Neural cell (in vitro differentiated cells): ENCODE results near the gene IL1RAPL2. TPM values are rescaled to one million over a fixed set of nuclear protein-coding genes. Genes with fewer than 3 reads are reported as not detected.

Experiments
- H2AFZ ChIP-seq: fragments of 200-600, 300-800 bp; sonication (generic), shearing (Covaris generic); 2 replicates; pipeline ENCODE4 v1.6.0; 2014; ENCODE audit warnings: low read depth, mild to moderate bottlenecking, antibody characterized with exemption, low read length, moderate library complexity
- H3F3A ChIP-seq: fragments of 200-600 bp; shearing (Covaris generic); 2 replicates; pipeline ENCODE4 v1.6.1; 2016; ENCODE audit warnings: mild to moderate bottlenecking, moderate library complexity, mixed read lengths, antibody characterized with exemption, low read length; ENCODE audit not compliant: insufficient read depth, poor library complexity, severe bottlenecking
- H3K27ac ChIP-seq: fragments of 200-600, 300-800 bp; sonication (generic), shearing (Covaris generic); 2 replicates; pipeline ENCODE4 v1.5.1; 2014; ENCODE audit warnings: mild to moderate bottlenecking, low read length, moderate library complexity
- H3K27me3 ChIP-seq: fragments of 300-800, 200-600 bp; sonication (generic), shearing (Covaris generic); 2 replicates; pipeline ENCODE4 v1.6.0; 2014; ENCODE audit warnings: mild to moderate bottlenecking, low read depth, low read length, moderate library complexity; ENCODE audit not compliant: insufficient read depth
- H3K36me3 ChIP-seq: fragments of 300-800, 200-600 bp; sonication (generic), shearing (Covaris generic); 2 replicates; pipeline ENCODE4 v1.5.1; 2014; ENCODE audit warnings: mild to moderate bottlenecking, antibody characterized with exemption, low read length, moderate library complexity; ENCODE audit not compliant: insufficient read depth
- H3K4me2 ChIP-seq: fragments of 300-800, 200-600 bp; sonication (generic), shearing (Covaris generic); 2 replicates; pipeline ENCODE4 v1.6.0; 2014; ENCODE audit warnings: mild to moderate bottlenecking, low read length
- H3K4me3 ChIP-seq: fragments of 300-800, 200-600 bp; sonication (generic), shearing (Covaris generic); 2 replicates; pipeline ENCODE4 v1.5.1; 2014; ENCODE audit warnings: mild to moderate bottlenecking, low read length, moderate library complexity
- H3K79me2 ChIP-seq: fragments of 200-600 bp; shearing (Covaris generic); replicated peaks from 2 replicates; pipeline ENCODE4 v1.6.0; 2014; ENCODE audit warnings: mild to moderate bottlenecking, low read length, moderate library complexity; ENCODE audit not compliant: insufficient read depth
- H3K9ac ChIP-seq: fragments of 300-800, 200-600 bp; sonication (generic), shearing (Covaris generic); 2 replicates; pipeline ENCODE4 v1.6.1; 2016; ENCODE audit warnings: mild to moderate bottlenecking, low read length, mixed read lengths
- H3K9me2 ChIP-seq: fragments of 200-600 bp; shearing (Covaris generic); 2 replicates; pipeline ENCODE4 v1.6.1; 2016; ENCODE audit warnings: mild to moderate bottlenecking, low read length, mixed read lengths; ENCODE audit not compliant: insufficient read depth
- H3K9me3 ChIP-seq: fragments of 200-600, 300-800 bp; sonication (generic), shearing (Covaris generic); 2 replicates; pipeline ENCODE4 v1.6.1; 2016; ENCODE audit warnings: mild to moderate bottlenecking, mixed run types, low read length, moderate library complexity, mixed read lengths
- H4K20me1 ChIP-seq: fragments of 200-600 bp; shearing (Covaris generic); 2 replicates; pipeline ENCODE4 v1.6.1; 2016; ENCODE audit warnings: mild to moderate bottlenecking, mixed run types; ENCODE audit not compliant: insufficient read depth
- CTCF ChIP-seq: fragments of 450-650 bp; IDR thresholded peaks from 2 replicates; pipeline ENCODE4 v1.5.1; 2014; ENCODE audit warnings: antibody characterized with exemption, mild to moderate bottlenecking, moderate library complexity; ENCODE audit not compliant: poor library complexity, severe bottlenecking
- EP300 ChIP-seq: fragments of 450-650 bp; conservative IDR thresholded peaks from 2 replicates; pipeline ENCODE4 v1.6.1; 2014; ENCODE audit warnings: antibody characterized with exemption, mild to moderate bottlenecking, moderate library complexity; ENCODE audit not compliant: poor library complexity, severe bottlenecking
- EZH2 ChIP-seq: fragments of 200-600, 300-800 bp; shearing (Covaris generic), sonication (generic); IDR thresholded peaks from 2 replicates; pipeline ENCODE4 v1.6.1; 2014; ENCODE audit warnings: antibody characterized with exemption, low read length, borderline replicate concordance, mild to moderate bottlenecking; ENCODE audit not compliant: insufficient read depth, poor library complexity, severe bottlenecking
- MXI1 ChIP-seq: fragments of 450-650 bp; conservative IDR thresholded peaks from 2 replicates; pipeline ENCODE4 v1.6.1; 2014; ENCODE audit warnings: antibody characterized with exemption, mild to moderate bottlenecking; ENCODE audit not compliant: poor library complexity, severe bottlenecking
- POLR2AphosphoS5 ChIP-seq: IDR thresholded peaks from 2 replicates; pipeline ENCODE4 v1.6.1; 2012
- RAD21 ChIP-seq: fragments of 450-650 bp; conservative IDR thresholded peaks from 2 replicates; pipeline ENCODE4 v1.6.1; 2014; ENCODE audit warnings: antibody characterized with exemption, mild to moderate bottlenecking, moderate library complexity
- REST ChIP-seq: IDR thresholded peaks from 2 replicates; pipeline ENCODE4 v1.6.1; 2012; ENCODE audit warnings: borderline replicate concordance
- SMC3 ChIP-seq: fragments of 450-650 bp; conservative IDR thresholded peaks from 2 replicates; pipeline ENCODE4 v1.6.1; 2014; ENCODE audit warnings: antibody characterized with exemption, mild to moderate bottlenecking, moderate library complexity; ENCODE audit not compliant: poor library complexity
- TAF1 ChIP-seq: IDR thresholded peaks from 2 replicates; pipeline ENCODE4 v1.6.1; 2012; ENCODE audit warnings: low read depth
- polyA plus RNA-seq: library from polyadenylated mRNA; depleted of rRNA; stranded (reverse); fragments of >200 nt; gene quantifications from 2 replicates; pipeline ENCODE4 v1.2.3, GENCODE V29; 2014

IL1RAPL2 gene
- polyA plus RNA-seq, 1 donor from 2014 or later: not detected

- no peaks in the 10 kb centered on the region for H3K36me3 ChIP-seq
- H3K9me2 ChIP-seq: no peaks in the 10 kb centered on the region
- H3F3A ChIP-seq: no peaks in the 10 kb centered on the region
- no peak overlapping the region for H3K4me2 ChIP-seq
- H3K4me3 ChIP-seq: no peak overlapping the region
- H4K20me1 ChIP-seq: no peaks in the 10 kb centered on the region
- H3K9me3 ChIP-seq: no peaks in the 10 kb centered on the region
- TF ChIP-seq MXI1: no peak
- no peak for TF ChIP-seq EP300
- TF ChIP-seq CTCF: no peak
- TF ChIP-seq REST: no peak
- TF ChIP-seq RAD21: no peak
- no peak for TF ChIP-seq TAF1
- no peak for TF ChIP-seq SMC3
- no peak overlapping the region for H3K9ac ChIP-seq
- no peaks in the 10 kb centered on the region for H3K27me3 ChIP-seq
- no peak overlapping the region for H2AFZ ChIP-seq
- H3K27ac ChIP-seq: no peak overlapping the region
- H3K79me2 ChIP-seq: no peaks in the 10 kb centered on the region
These were observed 363.3 kb downstream of the IL1RAPL2 start for GRCh38 chrX:104929324-104929723.

GRCh38 chrX:104935581-104935980, 369.6 kb downstream of the IL1RAPL2 start:
- Histone ChIP-seq H4K20me1 (no peaks in the 10 kb centered on the region), H3K36me3 (no peaks in the 10 kb centered on the region), H2AFZ (no peak overlapping the region), H3K4me3 (no peak overlapping the region), H3K9me2 (no peaks in the 10 kb centered on the region), H3K9ac (no peak overlapping the region), H3K79me2 (no peaks in the 10 kb centered on the region), H3F3A (no peaks in the 10 kb centered on the region), H3K27me3 (no peaks in the 10 kb centered on the region), H3K9me3 (no peaks in the 10 kb centered on the region), H3K27ac (no peak overlapping the region), H3K4me2 (no peak overlapping the region)
- TF ChIP-seq MXI1 (no peak), POLR2AphosphoS5 (no peak), RAD21 (no peak), CTCF (no peak), REST (no peak), TAF1 (no peak), EP300 (no peak), EZH2 (no peak), SMC3 (no peak)
